IMR-90 (cell line): Measurements from ENCODE around the gene USP47.

Experiments used
- BHLHE40 ChIP-seq: fragments of 150-350 bp; IDR thresholded peaks from 2 replicates; pipeline ENCODE4 v1.6.1; 2016; ENCODE audit warnings: mild to moderate bottlenecking, low read depth, low read length
- CTCF ChIP-seq: conservative IDR thresholded peaks from 2 replicates; pipeline ENCODE4 v1.5.1; 2012; ENCODE audit warnings: mild to moderate bottlenecking, low read depth, low read length, improper control_type of control experiment
- POLR2A ChIP-seq: IDR thresholded peaks from 2 replicates; pipeline ENCODE4 v1.6.1; 2012; ENCODE audit warnings: mild to moderate bottlenecking, low read depth, low read length
- RAD21 ChIP-seq: IDR thresholded peaks from 2 replicates; pipeline ENCODE4 v1.6.1; 2012; ENCODE audit warnings: low read length, improper control_type of control experiment
- RCOR1 ChIP-seq: IDR thresholded peaks from 2 replicates; pipeline ENCODE4 v1.6.1; 2012; ENCODE audit warnings: mild to moderate bottlenecking, low read length, improper control_type of control experiment; ENCODE audit not compliant: insufficient replicate concordance

GRCh38 chr11:11966354-11966741, 124.6 kb downstream of the USP47 start:
- TF ChIP-seq CTCF = no peak
- no peak for TF ChIP-seq RAD21
- TF ChIP-seq BHLHE40 = no peak
- TF ChIP-seq POLR2A = no peak
- TF ChIP-seq RCOR1 = no peak
